ENCODE data around the gene GRIK1.

Gene GRIK1

GRCh38 chr21:29827647-29828046 is 112.1 kb downstream of the GRIK1 start:
- no peak for DNase-seq (ENCODE audit: low read depth)

- DNase-seq (ENCODE audit: low read depth), result peak; percentile 15
Observed at GRCh38 chr21:29827236-29827635, 112.6 kb downstream of the GRIK1 start.

- no peak for DNase-seq (ENCODE audit: low read depth)
Observed at GRCh38 chr21:29826386-29826785, 113.4 kb downstream of the GRIK1 start.

GRCh38 chr21:29825936-29826335 is 113.9 kb downstream of the GRIK1 start:
- DNase-seq (ENCODE audit: low read depth), result no peak

GRCh38 chr21:29825345-29825744 is 114.5 kb downstream of the GRIK1 start:
- no peak for DNase-seq (ENCODE audit: low read depth)

GRCh38 chr21:29822064-29822463 is 117.7 kb downstream of the GRIK1 start:
- DNase-seq (ENCODE audit: low read depth), result no peak

- DNase-seq (ENCODE audit: low read depth), result no peak
Observed at GRCh38 chr21:29821230-29821629, 118.6 kb downstream of the GRIK1 start.

GRCh38 chr21:29819675-29820326 is 120.0 kb downstream of the GRIK1 start:
- no peak for DNase-seq (ENCODE audit: low read depth)

- no peak for DNase-seq (ENCODE audit: low read depth)
Observed at GRCh38 chr21:29818383-29818921, 121.3 kb downstream of the GRIK1 start.

GRCh38 chr21:29817450-29817849 is 122.3 kb downstream of the GRIK1 start:
- DNase-seq (ENCODE audit: low read depth), result no peak

- DNase-seq (ENCODE audit: low read depth), result no peak
Observed at GRCh38 chr21:29812947-29813346, 126.8 kb downstream of the GRIK1 start.

GRCh38 chr21:29810871-29811270 is 128.9 kb downstream of the GRIK1 start:
- no peak for DNase-seq (ENCODE audit: low read depth)

GRCh38 chr21:29808153-29808552 is 131.6 kb downstream of the GRIK1 start:
- DNase-seq (ENCODE audit: low read depth), result no peak

- DNase-seq (ENCODE audit: low read depth), result no peak
Observed at GRCh38 chr21:29805105-29805504, 134.7 kb downstream of the GRIK1 start.

- DNase-seq (ENCODE audit: low read depth), result no peak
Observed at GRCh38 chr21:29803191-29803590, 136.6 kb downstream of the GRIK1 start.

- no peak for DNase-seq (ENCODE audit: low read depth)
Observed at GRCh38 chr21:29801122-29801521, 138.7 kb downstream of the GRIK1 start.

GRCh38 chr21:29800056-29800455 is 139.7 kb downstream of the GRIK1 start:
- no peak for DNase-seq (ENCODE audit: low read depth)

GRCh38 chr21:29798840-29799239 is 141.0 kb downstream of the GRIK1 start:
- DNase-seq (ENCODE audit: low read depth), result no peak

GRCh38 chr21:29797155-29797554 is 142.6 kb downstream of the GRIK1 start:
- no peak for DNase-seq (ENCODE audit: low read depth)

GRCh38 chr21:29793712-29794111 is 146.1 kb downstream of the GRIK1 start:
- no peak for DNase-seq (ENCODE audit: low read depth)

GRCh38 chr21:29789393-29789792 is 150.4 kb downstream of the GRIK1 start:
- DNase-seq (ENCODE audit: low read depth), result no peak

GRCh38 chr21:29788752-29789151 is 151.0 kb downstream of the GRIK1 start:
- no peak for DNase-seq (ENCODE audit: low read depth)

- DNase-seq (ENCODE audit: low read depth), result no peak
Observed at GRCh38 chr21:29787361-29787909, 152.4 kb downstream of the GRIK1 start.

Measured in iris pigment epithelial cell (primary cell).